ENCODE data around the gene ASAH2B. TPM values are rescaled to one million over a fixed set of nuclear protein-coding genes. Genes with fewer than 3 reads are reported as not detected.

Gene ASAH2B
- 3.1 and 7.7 TPM in 2 replicates for total RNA-seq

DNA sequence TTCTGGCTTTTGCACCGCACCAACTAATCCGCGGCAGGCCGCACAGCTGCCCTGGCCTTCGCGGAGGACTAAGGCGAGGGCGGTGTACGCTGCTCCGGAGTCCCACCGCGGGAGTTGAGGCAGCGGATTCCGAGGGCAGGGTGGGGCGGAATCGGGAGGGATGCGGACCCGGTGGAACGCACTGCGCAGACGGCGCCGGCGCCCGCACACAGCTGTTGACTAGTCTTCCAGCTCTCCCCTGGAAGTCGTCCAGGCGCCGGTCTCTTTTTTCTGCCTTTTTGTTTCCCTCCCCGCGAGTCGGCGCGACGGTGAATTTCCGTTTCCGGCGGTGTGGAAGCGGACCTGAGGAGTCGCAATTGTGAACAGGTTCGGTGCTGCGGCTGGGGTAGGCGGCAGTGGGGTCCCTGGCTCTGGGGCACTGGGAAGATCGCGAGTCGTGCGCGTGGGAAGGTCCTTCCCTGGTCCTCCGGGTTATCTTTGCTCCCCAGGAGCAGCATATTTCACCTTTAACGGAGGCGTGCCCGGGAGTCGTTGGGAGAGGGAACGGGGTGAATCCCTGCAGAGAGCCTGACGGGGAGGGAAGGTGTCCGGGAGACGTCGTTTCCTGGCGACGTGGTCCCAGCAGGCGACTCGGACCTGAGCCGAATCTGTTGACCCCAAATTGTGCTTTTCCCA is at the start of gene ASAH2B:
ASAH2B (plus strand) TSS at position 319 of the 675 bp plus-strand sequence. CDS start 5,195 bp downstream, outside the sequence.

Other genes starting within 250 kb of the ASAH2B start
- gene SGMS1, start 116.0 kb upstream of the ASAH2B start, total RNA-seq = 62.4 and 142 TPM in 2 replicates
- gene A1CF, start 145.7 kb downstream of the ASAH2B start, total RNA-seq = 0.39 and 3.3 TPM in 2 replicates